NCI-H2196 treated with DMSO at 0.1 percent for 48 hours (cell line): ENCODE results near the gene PCDH9.

Experiments
- DNase-seq: peaks from one replicate; lab custom pipeline; 2025; ENCODE audit not compliant: unreplicated experiment; lab: John Stamatoyannopoulos, UW

Gene PCDH9

GRCh38 chr13:66425741-66426140, 804.4 kb downstream of the PCDH9 start:
- no peak for DNase-seq

- no peak for DNase-seq
Observed at GRCh38 chr13:66424422-66424821, 805.7 kb downstream of the PCDH9 start.

- DNase-seq = no peak
Observed at GRCh38 chr13:66415444-66415843, 814.7 kb downstream of the PCDH9 start.

- no peak for DNase-seq
Observed at GRCh38 chr13:66414066-66414800, 815.9 kb downstream of the PCDH9 start.

GRCh38 chr13:66410314-66410713, 819.8 kb downstream of the PCDH9 start:
- DNase-seq = no peak

GRCh38 chr13:66409542-66409941, 820.6 kb downstream of the PCDH9 start:
- DNase-seq = no peak

- no peak for DNase-seq
Observed at GRCh38 chr13:66407128-66407527, 823.0 kb downstream of the PCDH9 start.

- DNase-seq = no peak
Observed at GRCh38 chr13:66405908-66406802, 824.0 kb downstream of the PCDH9 start.

- DNase-seq = no peak
Observed at GRCh38 chr13:66402546-66402945, 827.6 kb downstream of the PCDH9 start.

GRCh38 chr13:66402066-66402465, 828.1 kb downstream of the PCDH9 start:
- DNase-seq = no peak

- no peak for DNase-seq
Observed at GRCh38 chr13:66400292-66400691, 829.8 kb downstream of the PCDH9 start.

GRCh38 chr13:66399873-66400272, 830.3 kb downstream of the PCDH9 start:
- no peak for DNase-seq

- DNase-seq = no peak
Observed at GRCh38 chr13:66397133-66397532, 833.0 kb downstream of the PCDH9 start.

GRCh38 chr13:66391322-66391721, 838.8 kb downstream of the PCDH9 start:
- DNase-seq = no peak

- DNase-seq = no peak
Observed at GRCh38 chr13:66378894-66379293, 851.2 kb downstream of the PCDH9 start.

GRCh38 chr13:66377569-66377968, 852.6 kb downstream of the PCDH9 start:
- DNase-seq = no peak

GRCh38 chr13:66375756-66376155, 854.4 kb downstream of the PCDH9 start:
- DNase-seq = no peak

GRCh38 chr13:66369666-66370065, 860.5 kb downstream of the PCDH9 start:
- DNase-seq = no peak

GRCh38 chr13:66367356-66367755, 862.8 kb downstream of the PCDH9 start:
- DNase-seq = no peak

- DNase-seq = no peak
Observed at GRCh38 chr13:66365101-66365500, 865.0 kb downstream of the PCDH9 start.

- DNase-seq = no peak
Observed at GRCh38 chr13:66364346-66364745, 865.8 kb downstream of the PCDH9 start.

- DNase-seq = no peak
Observed at GRCh38 chr13:66362485-66362884, 867.7 kb downstream of the PCDH9 start.
